Osteoblast (primary cell): ENCODE measurements around the gene KCNJ11. TPM values are rescaled to one million over a fixed set of nuclear protein-coding genes. Genes with fewer than 3 reads are reported as not detected.

Source experiments
- DNase-seq: peaks from one replicate; pipeline ENCODE4 v3.0.0; 2011; ENCODE audit warnings: low spot score, mixed read lengths; ENCODE audit not compliant: insufficient read length; ENCODE audit errors: missing footprints
- H2AFZ ChIP-seq: 2 replicates; pipeline ENCODE4 v1.6.0; 2011; ENCODE audit warnings: mild to moderate bottlenecking, low read length
- H3K27ac ChIP-seq: 2 replicates; pipeline ENCODE4 v1.5.1; 2011; ENCODE audit warnings: mild to moderate bottlenecking, low read depth, low read length, moderate library complexity
- H3K27me3 ChIP-seq: 2 replicates; pipeline ENCODE4 v1.6.0; 2012; ENCODE audit warnings: mild to moderate bottlenecking, control low read depth, inconsistent platforms, low read length, moderate library complexity; ENCODE audit not compliant: insufficient read depth
- H3K36me3 ChIP-seq: 2 replicates; pipeline ENCODE4 v1.5.1; 2011; ENCODE audit warnings: mild to moderate bottlenecking, low read length, control low read depth, moderate library complexity; ENCODE audit not compliant: insufficient read depth
- H3K4me1 ChIP-seq: 2 replicates; pipeline ENCODE4 v1.5.1; 2011; ENCODE audit warnings: mild to moderate bottlenecking, low read length, control low read depth, moderate library complexity; ENCODE audit not compliant: insufficient read depth
- H3K4me2 ChIP-seq: 2 replicates; pipeline ENCODE4 v1.6.0; 2011; ENCODE audit warnings: mild to moderate bottlenecking, low read length; ENCODE audit not compliant: insufficient read depth
- H3K4me3 ChIP-seq: fragments of 200-600 bp; sonication (generic); 3 replicates; pipeline ENCODE4 v1.5.1; 2012; ENCODE audit warnings: mild to moderate bottlenecking, low read length, inconsistent platforms; ENCODE audit not compliant: insufficient read depth
- H3K79me2 ChIP-seq: 2 replicates; pipeline ENCODE4 v1.6.0; 2012; ENCODE audit warnings: mild to moderate bottlenecking, low read length, control low read depth, inconsistent platforms; ENCODE audit not compliant: insufficient read depth
- H3K9me3 ChIP-seq: 2 replicates; pipeline ENCODE4 v1.5.1; 2011; ENCODE audit warnings: low read depth, low read length, control low read depth
- H4K20me1 ChIP-seq: 2 replicates; pipeline ENCODE4 v1.6.0; 2012; ENCODE audit warnings: mild to moderate bottlenecking, low read length, control low read depth; ENCODE audit not compliant: insufficient read depth
- CTCF ChIP-seq: IDR thresholded peaks from 2 replicates; pipeline ENCODE4 v1.5.1; 2011; ENCODE audit warnings: mild to moderate bottlenecking, low read depth, low read length, moderate library complexity; ENCODE audit errors: extremely low read depth
- total RNA-seq: library from RNA; depleted of rRNA; stranded (reverse); fragments of >200 nt; gene quantifications from 2 replicates; pipeline ENCODE4 v1.2.3, GENCODE V29; 2012

Gene KCNJ11
- total RNA-seq, 1 donor: under 0.01 TPM

GRCh38 chr11:17371614-17372013 lies 16.8 kb downstream of the KCNJ11 start:
- H2AFZ ChIP-seq: no peak overlapping the region
- TF ChIP-seq CTCF: no peak
- H3K4me2 ChIP-seq: no peak overlapping the region
- no peak for DNase-seq
- no peaks in the 10 kb centered on the region for H3K27me3 ChIP-seq
- H4K20me1 ChIP-seq: no peaks in the 10 kb centered on the region
- H3K27ac ChIP-seq: no peak overlapping the region
- peaks cover 41% of the 10 kb centered on the region for H3K36me3 ChIP-seq
- H3K4me1 ChIP-seq: no peaks in the 10 kb centered on the region
- H3K9me3 ChIP-seq: peaks cover 28% of the 10 kb centered on the region
- no peak overlapping the region for H3K4me3 ChIP-seq
- H3K79me2 ChIP-seq: peaks cover 2% of the 10 kb centered on the region

- Histone ChIP-seq H3K9me3 (peaks cover 28% of the 10 kb centered on the region), H4K20me1 (no peaks in the 10 kb centered on the region), H3K4me1 (no peaks in the 10 kb centered on the region), H3K4me3 (no peak overlapping the region), H3K27me3 (no peaks in the 10 kb centered on the region), H3K4me2 (no peak overlapping the region), H3K27ac (no peak overlapping the region), H3K36me3 (peaks cover 41% of the 10 kb centered on the region), H2AFZ (no peak overlapping the region), H3K79me2 (peaks cover 2% of the 10 kb centered on the region)
- no peak for DNase-seq
- no peak for TF ChIP-seq CTCF
These were observed 18.7 kb downstream of the KCNJ11 start for GRCh38 chr11:17369684-17370243.

- peaks cover 28% of the 10 kb centered on the region for H3K9me3 ChIP-seq
- TF ChIP-seq CTCF: no peak
- no peak for DNase-seq
These were observed 19.4 kb downstream of the KCNJ11 start for GRCh38 chr11:17369094-17369493.

GRCh38 chr11:17368551-17368950 lies 19.9 kb downstream of the KCNJ11 start:
- peaks cover 41% of the 10 kb centered on the region for H3K36me3 ChIP-seq
- no peak for TF ChIP-seq CTCF
- no peaks in the 10 kb centered on the region for H3K27me3 ChIP-seq
- H3K27ac ChIP-seq: no peak overlapping the region
- H3K9me3 ChIP-seq: peaks cover 28% of the 10 kb centered on the region
- H3K79me2 ChIP-seq: peaks cover 4% of the 10 kb centered on the region
- no peak overlapping the region for H3K4me3 ChIP-seq
- no peaks in the 10 kb centered on the region for H4K20me1 ChIP-seq
- no peak overlapping the region for H2AFZ ChIP-seq
- H3K4me1 ChIP-seq: no peaks in the 10 kb centered on the region
- no peak for DNase-seq
- H3K4me2 ChIP-seq: no peak overlapping the region

More at GRCh38 chr11:17369094-17369493, 19.4 kb downstream of the KCNJ11 start:
- no peaks in the 10 kb centered on the region for H3K27me3 ChIP-seq
- no peak overlapping the region for H3K27ac ChIP-seq
- no peak overlapping the region for H2AFZ ChIP-seq
- no peaks in the 10 kb centered on the region for H3K4me1 ChIP-seq
- no peak overlapping the region for H3K4me3 ChIP-seq
- peaks cover 2% of the 10 kb centered on the region for H3K79me2 ChIP-seq
- H3K4me2 ChIP-seq: no peak overlapping the region
- no peaks in the 10 kb centered on the region for H4K20me1 ChIP-seq
- peaks cover 41% of the 10 kb centered on the region for H3K36me3 ChIP-seq
